Fibroblast of lung (primary cell): Measurements from ENCODE around the gene GPR3. TPM values are rescaled to one million over a fixed set of nuclear protein-coding genes. Genes with fewer than 3 reads are reported as not detected.

Experiments
- DNase-seq, 2 donors: peaks; one replicate each; pipeline versions ENCODE4 v3.0.0 to v3.0.0-alpha.2; 2010; ENCODE audit warnings: low read depth in 2 of 2
- H2AFZ ChIP-seq: 2 replicates; pipeline ENCODE4 v1.5.1; 2012; ENCODE audit warnings: low read length, control low read depth, inconsistent platforms
- H3K27ac ChIP-seq: 2 replicates; pipeline ENCODE4 v1.5.1; 2011; ENCODE audit warnings: low read length, control low read depth; ENCODE audit not compliant: insufficient read depth
- H3K27me3 ChIP-seq: 2 replicates; pipeline ENCODE4 v1.5.1; 2011; ENCODE audit warnings: mild to moderate bottlenecking, low read length; ENCODE audit not compliant: control insufficient read depth, insufficient read depth
- H3K36me3 ChIP-seq: 2 replicates; pipeline ENCODE4 v1.5.1; 2011; ENCODE audit warnings: low read length; ENCODE audit not compliant: control insufficient read depth, insufficient read depth
- H3K4me1 ChIP-seq: 2 replicates; pipeline ENCODE4 v1.5.1; 2011; ENCODE audit warnings: low read length; ENCODE audit not compliant: control insufficient read depth, insufficient read depth; ENCODE audit errors: extremely low read depth
- H3K4me2 ChIP-seq: 2 replicates; pipeline ENCODE4 v1.5.1; 2011; ENCODE audit warnings: low read length, control low read depth; ENCODE audit not compliant: insufficient read depth; ENCODE audit errors: extremely low read depth
- H3K4me3 ChIP-seq, 4 experiments: fragments of 200-600 bp in 1 of 4; sonication (generic) in 1 of 4; replicated peaks in 1 of 4; 2 replicates each; pipeline ENCODE4 v1.5.1; 2011 to 2016; ENCODE audit warnings: low read length in 4 of 4, low read depth in 3 of 4, mild to moderate bottlenecking in 3 of 4, control low read depth in 2 of 4, inconsistent platforms in 1 of 4, mixed read lengths in 1 of 4; ENCODE audit not compliant: insufficient read depth in 1 of 4; ENCODE audit errors: control extremely low read depth in 1 of 4
- H3K79me2 ChIP-seq: 2 replicates; pipeline ENCODE4 v1.5.1; 2012; ENCODE audit warnings: mild to moderate bottlenecking, low read length, inconsistent platforms; ENCODE audit not compliant: control insufficient read depth, insufficient read depth
- H3K9ac ChIP-seq: 2 replicates; pipeline ENCODE4 v1.5.1; 2011; ENCODE audit warnings: mild to moderate bottlenecking, low read length, control low read depth; ENCODE audit not compliant: insufficient read depth
- H3K9me3 ChIP-seq: 2 replicates; pipeline ENCODE4 v1.5.1; 2012; ENCODE audit warnings: low read depth, low read length; ENCODE audit not compliant: control insufficient read depth, insufficient read depth
- H4K20me1 ChIP-seq: 2 replicates; pipeline ENCODE4 v1.5.1; 2011; ENCODE audit warnings: low read length; ENCODE audit not compliant: control insufficient read depth, insufficient read depth; ENCODE audit errors: extremely low read depth
- CTCF ChIP-seq, 2 donors: IDR thresholded peaks in 1 of 2; conservative IDR thresholded peaks in 1 of 2; 1 replicate in 1 of 2; 2 replicates in 1 of 2; pipeline ENCODE4 v1.5.1; 2011 to 2012; ENCODE audit warnings: low read length in 2 of 2, control low read depth in 1 of 2, inconsistent platforms in 1 of 2, low read depth in 1 of 2, mild to moderate bottlenecking in 1 of 2
- EZH2 ChIP-seq: IDR thresholded peaks from 2 replicates; pipeline ENCODE4 v1.5.1; 2012; ENCODE audit warnings: low read length, control low read depth, mild to moderate bottlenecking; ENCODE audit errors: missing control alignments
- polyA plus RNA-seq, 2 donors: library from polyadenylated mRNA; depleted of rRNA in 1 of 2; stranded (reverse) in 1 of 2; unstranded in 1 of 2; fragments of >200 nt; gene quantifications; 2 replicates each; pipeline ENCODE4 v1.2.1, GENCODE V29; 2011 to 2012; ENCODE audit warnings: missing spikeins in 1 of 2
- total RNA-seq: library from RNA; depleted of rRNA; stranded (reverse); fragments of >200 nt; gene quantifications from 2 replicates; pipeline ENCODE4 v1.2.1, GENCODE V29; 2014

The GPR3 gene
- total and polyA plus RNA-seq, 2 donors (not counting 1 experiment from before 2014, with no cell fraction given) = 0.17 to 0.82 TPM

- no peaks in the 10 kb centered on the region for H3K27me3 ChIP-seq
- no peaks in the 10 kb centered on the region for H3K9me3 ChIP-seq
- H4K20me1 ChIP-seq = no peaks in the 10 kb centered on the region
- no peak for DNase-seq
- H2AFZ ChIP-seq = no peak overlapping the region
- H3K4me1 ChIP-seq = no peaks in the 10 kb centered on the region
- H3K36me3 ChIP-seq = peaks cover 13% of the 10 kb centered on the region
- H3K4me2 ChIP-seq = no peak overlapping the region
- no peak overlapping the region for H3K9ac ChIP-seq
- no peak overlapping the region for H3K4me3 ChIP-seq
- H3K79me2 ChIP-seq = no peaks in the 10 kb centered on the region
- no peak for TF ChIP-seq EZH2
- no peak overlapping the region for H3K27ac ChIP-seq
Measured at GRCh38 chr1:27412502-27412901, 20.1 kb downstream of the GPR3 start.

GRCh38 chr1:27413004-27413403, 20.6 kb downstream of the GPR3 start:
- no peak for DNase-seq
- Histone ChIP-seq H4K20me1 (no peaks in the 10 kb centered on the region), H3K4me3 (no peak overlapping the region), H3K9me3 (no peaks in the 10 kb centered on the region), H3K4me1 (peaks cover 2% of the 10 kb centered on the region), H3K27me3 (no peaks in the 10 kb centered on the region), H3K27ac (no peak overlapping the region), H3K4me2 (no peak overlapping the region), H3K9ac (no peak overlapping the region), H3K79me2 (no peaks in the 10 kb centered on the region), H2AFZ (no peak overlapping the region), H3K36me3 (peaks cover 15% of the 10 kb centered on the region)
- no peak for TF ChIP-seq CTCF (conservative IDR thresholded peaks at IDR 0.05 in 1 of 2, IDR thresholded peaks at IDR 0.05 in 1 of 2; ENCODE audit: low read depth in 1 of 2, low read length in 2 of 2)
- no peak for TF ChIP-seq EZH2

- Histone ChIP-seq H3K36me3 (peaks cover 11% of the 10 kb centered on the region), H3K4me3 (no peak overlapping the region), H3K4me2 (no peak overlapping the region)
Measured at GRCh38 chr1:27414091-27414490, 21.7 kb downstream of the GPR3 start.

More at GRCh38 chr1:27414091-27414490, 21.7 kb downstream of the GPR3 start:
- H3K27ac ChIP-seq = no peak overlapping the region
- no peak overlapping the region for H2AFZ ChIP-seq
- no peaks in the 10 kb centered on the region for H3K27me3 ChIP-seq
- no peak for DNase-seq
- peaks cover 11% of the 10 kb centered on the region for H3K4me1 ChIP-seq
- no peak overlapping the region for H3K9ac ChIP-seq
- no peaks in the 10 kb centered on the region for H3K9me3 ChIP-seq
- no peak for TF ChIP-seq CTCF (conservative IDR thresholded peaks at IDR 0.05 in 1 of 2, IDR thresholded peaks at IDR 0.05 in 1 of 2; ENCODE audit: low read depth in 1 of 2, low read length in 2 of 2)
- TF ChIP-seq EZH2 = no peak
- no peaks in the 10 kb centered on the region for H4K20me1 ChIP-seq
- H3K79me2 ChIP-seq = no peaks in the 10 kb centered on the region
